GM21576 (cell line): ENCODE data around the gene SLC30A2.

Experiments
- ATAC-seq: cut with Tn5 transposase; IDR thresholded peaks from one replicate; pipeline ENCODE4 v1.9.1; 2021; ENCODE audit warnings: mild to moderate bottlenecking, moderate library complexity; ENCODE audit not compliant: unreplicated experiment

The SLC30A2 gene

GRCh38 chr1:26070296-26070962 is 24.5 kb upstream of the SLC30A2 start:
- ATAC-seq: no peak

- ATAC-seq: no peak
Measured at GRCh38 chr1:26069941-26070295, 24.0 kb upstream of the SLC30A2 start.

- ATAC-seq: no peak
Measured at GRCh38 chr1:26067432-26067911, 21.6 kb upstream of the SLC30A2 start, which contains the start of gene TRIM63. TSS of gene TRIM63 (minus strand) at chr1:26067630. CDS start at chr1:26067494, 136 bp downstream.

- no peak for ATAC-seq
Measured at GRCh38 chr1:26066857-26067256, 20.9 kb upstream of the SLC30A2 start.

- ATAC-seq: no peak
Measured at GRCh38 chr1:26066160-26066559, 20.2 kb upstream of the SLC30A2 start.

- ATAC-seq: no peak
Measured at GRCh38 chr1:26064553-26064952, 18.6 kb upstream of the SLC30A2 start.

- ATAC-seq: no peak
Measured at GRCh38 chr1:26060832-26061574, 15.1 kb upstream of the SLC30A2 start.

GRCh38 chr1:26059906-26060305 is 14.0 kb upstream of the SLC30A2 start:
- ATAC-seq: no peak

GRCh38 chr1:26058052-26058595 is 12.2 kb upstream of the SLC30A2 start:
- no peak for ATAC-seq

GRCh38 chr1:26057189-26057588 is 11.3 kb upstream of the SLC30A2 start:
- ATAC-seq: no peak

GRCh38 chr1:26055041-26055440 is 9.1 kb upstream of the SLC30A2 start:
- no peak for ATAC-seq

GRCh38 chr1:26053718-26054560 is 8.0 kb upstream of the SLC30A2 start:
- ATAC-seq: no peak

GRCh38 chr1:26050248-26050640 is 4.3 kb upstream of the SLC30A2 start:
- ATAC-seq: no peak

GRCh38 chr1:26049531-26050247 is 3.8 kb upstream of the SLC30A2 start:
- ATAC-seq: no peak

- no peak for ATAC-seq
Measured at GRCh38 chr1:26047278-26047874, 1.5 kb upstream of the SLC30A2 start.

- no peak for ATAC-seq
Measured at GRCh38 chr1:26046246-26047095, 553 bp upstream of the SLC30A2 start.

GRCh38 chr1:26044971-26045721 is 772 bp downstream of the SLC30A2 start:
- no peak for ATAC-seq

- no peak for ATAC-seq
Measured at GRCh38 chr1:26044414-26044813, 1.5 kb downstream of the SLC30A2 start.
